ENCODE results near the gene AQP6.

AQP6 gene

DNA sequence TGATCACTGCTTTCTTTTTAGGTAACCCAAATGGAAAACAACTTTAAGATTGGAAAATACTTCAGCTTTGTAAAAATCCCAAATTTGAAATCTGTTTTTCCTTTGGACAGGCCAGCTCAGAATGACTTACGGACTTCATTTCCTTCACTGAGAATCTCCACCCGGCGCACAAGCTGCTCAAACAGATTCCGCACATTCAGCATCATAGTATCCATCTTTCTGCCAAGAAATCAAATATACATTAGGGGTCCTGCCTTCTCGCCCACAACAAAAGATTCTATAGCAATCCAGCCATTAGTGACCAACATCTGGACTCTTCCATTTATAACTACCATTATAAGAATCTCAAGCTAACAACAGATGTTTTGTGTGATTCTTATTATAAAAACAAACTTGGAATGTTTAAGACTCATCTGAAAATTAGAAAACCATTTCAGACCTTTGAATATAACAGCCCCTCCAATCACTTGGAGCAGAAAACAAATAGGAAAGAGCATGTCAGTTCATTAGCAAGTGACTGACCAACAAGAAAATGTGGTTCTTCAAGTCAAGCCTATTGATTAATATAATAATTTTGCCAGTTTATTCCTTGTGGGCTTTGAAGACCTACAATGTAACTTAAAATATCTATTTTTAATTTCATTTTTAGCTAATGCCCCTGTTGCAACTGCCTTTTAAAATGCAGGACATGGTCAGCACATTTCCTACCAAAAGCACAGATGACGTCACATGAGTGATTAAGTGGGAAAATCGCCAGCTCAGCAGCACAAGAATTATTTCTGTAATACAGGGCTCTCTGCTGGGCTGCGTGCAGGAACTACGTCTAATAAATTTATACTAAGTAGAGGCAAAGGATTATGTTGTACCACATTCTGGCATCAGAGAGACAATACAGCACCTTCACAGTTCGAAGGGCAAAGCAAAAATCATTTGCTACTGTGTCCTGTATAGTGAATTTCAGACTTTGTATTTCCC is 44.0 kb downstream of the AQP6 start:
- TF ChIP-seq, protein P1, sequence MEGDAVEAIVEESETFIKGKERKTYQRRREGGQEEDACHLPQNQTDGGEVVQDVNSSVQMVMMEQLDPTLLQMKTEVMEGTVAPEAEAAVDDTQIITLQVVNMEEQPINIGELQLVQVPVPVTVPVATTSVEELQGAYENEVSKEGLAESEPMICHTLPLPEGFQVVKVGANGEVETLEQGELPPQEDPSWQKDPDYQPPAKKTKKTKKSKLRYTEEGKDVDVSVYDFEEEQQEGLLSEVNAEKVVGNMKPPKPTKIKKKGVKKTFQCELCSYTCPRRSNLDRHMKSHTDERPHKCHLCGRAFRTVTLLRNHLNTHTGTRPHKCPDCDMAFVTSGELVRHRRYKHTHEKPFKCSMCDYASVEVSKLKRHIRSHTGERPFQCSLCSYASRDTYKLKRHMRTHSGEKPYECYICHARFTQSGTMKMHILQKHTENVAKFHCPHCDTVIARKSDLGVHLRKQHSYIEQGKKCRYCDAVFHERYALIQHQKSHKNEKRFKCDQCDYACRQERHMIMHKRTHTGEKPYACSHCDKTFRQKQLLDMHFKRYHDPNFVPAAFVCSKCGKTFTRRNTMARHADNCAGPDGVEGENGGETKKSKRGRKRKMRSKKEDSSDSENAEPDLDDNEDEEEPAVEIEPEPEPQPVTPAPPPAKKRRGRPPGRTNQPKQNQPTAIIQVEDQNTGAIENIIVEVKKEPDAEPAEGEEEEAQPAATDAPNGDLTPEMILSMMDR (conservative IDR thresholded peaks at IDR 0.05; ENCODE audit: low read depth): no peak
- ChIA-PET POLR2A (ENCODE audit: low non-redundant PET) (interaction anchor here (0.6 kb wide), 1 partner anchor 8 kb away, joined by 4 read pairs; the partner anchor contains the start of gene RACGAP1), CTCF (interaction anchor here (0.5 kb wide), 1 partner anchor 343 kb away, joined by 3 read pairs; no protein-coding TSS in a partner anchor)
- H3K27ac ChIP-seq: no peak overlapping the region
- DNase-seq (ENCODE audit: low spot score): no peak

DNA sequence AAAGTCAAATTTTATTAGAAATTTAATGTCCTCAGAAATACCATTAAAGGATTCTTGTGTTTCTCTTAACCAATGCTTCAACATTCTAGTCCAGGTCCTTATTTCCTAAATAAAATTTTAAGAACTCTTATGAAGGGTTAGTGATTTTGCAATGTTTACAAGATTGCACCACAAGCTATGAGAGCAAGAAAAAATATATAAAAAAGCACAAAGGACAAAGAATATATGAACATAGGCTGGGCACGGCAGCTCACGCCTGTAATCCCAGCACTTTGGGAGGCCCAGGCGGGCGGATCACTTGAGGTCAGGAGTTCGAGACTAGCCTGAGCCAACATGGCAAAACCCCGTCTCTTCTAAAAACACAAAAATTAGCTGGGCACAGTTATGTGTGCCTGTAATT is 44.9 kb downstream of the AQP6 start:
- DNase-seq (ENCODE audit: low spot score): no peak

GRCh38 chr12:50018154-50018553 is 45.4 kb downstream of the AQP6 start:
- TF ChIP-seq, protein P1 (conservative IDR thresholded peaks at IDR 0.05; ENCODE audit: low read depth): no peak
- POLR2A ChIA-PET (ENCODE audit: low non-redundant PET): interaction anchor here (0.9 kb wide), 1 partner anchor 175 kb away, joined by 4 read pairs; no protein-coding TSS in a partner anchor
- peak overlapping the region; percentile 78 for H3K27ac ChIP-seq
- CTCF ChIA-PET: interaction anchor here (0.6 kb wide), 1 partner anchor 1563 kb away, joined by 5 read pairs; no protein-coding TSS in a partner anchor
- no peak for DNase-seq (ENCODE audit: low spot score)

More for the DNA sequence above, 44.9 kb downstream of the AQP6 start:
- TF ChIP-seq, protein P1 (conservative IDR thresholded peaks at IDR 0.05; ENCODE audit: low read depth): no peak
- peak overlapping the region; percentile 78 for H3K27ac ChIP-seq
- CTCF ChIA-PET: interaction anchor here (0.5 to 0.6 kb wide), 2 partner anchors 344 to 1563 kb away, joined by 3 to 5 read pairs; no protein-coding TSS in a partner anchor
- POLR2A ChIA-PET (ENCODE audit: low non-redundant PET): interaction anchor here (0.9 kb wide), 1 partner anchor 174 kb away, joined by 4 read pairs; no protein-coding TSS in a partner anchor

DNA sequence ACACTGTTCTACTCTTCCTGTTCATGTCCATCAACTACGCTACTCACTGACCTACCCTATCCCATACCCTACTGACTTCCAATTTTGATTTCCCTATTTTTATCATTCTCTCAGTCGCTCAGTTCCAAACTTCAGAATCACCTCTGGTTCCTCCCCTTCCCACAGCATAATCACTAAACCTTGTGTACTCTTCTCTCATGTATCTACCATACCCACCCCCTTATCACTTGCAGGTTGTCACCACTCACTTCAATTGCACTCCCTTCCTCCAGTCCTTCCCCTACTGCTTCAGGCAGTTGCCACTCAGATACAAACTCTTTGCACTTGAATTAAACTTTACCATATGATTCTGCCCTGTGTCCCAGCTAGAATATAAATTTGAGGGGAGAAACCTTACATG is 46.2 kb downstream of the AQP6 start:
- no peak for DNase-seq (ENCODE audit: low spot score)
- no peak overlapping the region for H3K27ac ChIP-seq
- ChIA-PET CTCF (no interaction called here), POLR2A (ENCODE audit: low non-redundant PET) (no interaction called here)
- TF ChIP-seq, protein P1 (conservative IDR thresholded peaks at IDR 0.05; ENCODE audit: low read depth): no peak

GRCh38 chr12:50019524-50019923 is 46.8 kb downstream of the AQP6 start:
- H3K27ac ChIP-seq: no peak overlapping the region
- TF ChIP-seq, protein P1 (conservative IDR thresholded peaks at IDR 0.05; ENCODE audit: low read depth): no peak
- CTCF ChIA-PET: no interaction called here
- no peak for DNase-seq (ENCODE audit: low spot score)
- POLR2A ChIA-PET (ENCODE audit: low non-redundant PET): no interaction called here

- TF ChIP-seq, protein P1 (conservative IDR thresholded peaks at IDR 0.05; ENCODE audit: low read depth): no peak
- POLR2A ChIA-PET (ENCODE audit: low non-redundant PET): no interaction called here
- no peak for DNase-seq (ENCODE audit: low spot score)
- no peak overlapping the region for H3K27ac ChIP-seq
- CTCF ChIA-PET: interaction anchor here (0.7 kb wide), 1 partner anchor 11 kb away, joined by 3 read pairs; no protein-coding TSS in a partner anchor
Measured at GRCh38 chr12:50021031-50021430, 48.3 kb downstream of the AQP6 start.
